Measurements from ENCODE around the gene NCLN.
"Not testable (repeated sequence)": the region's sequence is repeated elsewhere in the genome, so short reads cannot be mapped to it uniquely, and the experiment has no call there.

Gene NCLN

DNA sequence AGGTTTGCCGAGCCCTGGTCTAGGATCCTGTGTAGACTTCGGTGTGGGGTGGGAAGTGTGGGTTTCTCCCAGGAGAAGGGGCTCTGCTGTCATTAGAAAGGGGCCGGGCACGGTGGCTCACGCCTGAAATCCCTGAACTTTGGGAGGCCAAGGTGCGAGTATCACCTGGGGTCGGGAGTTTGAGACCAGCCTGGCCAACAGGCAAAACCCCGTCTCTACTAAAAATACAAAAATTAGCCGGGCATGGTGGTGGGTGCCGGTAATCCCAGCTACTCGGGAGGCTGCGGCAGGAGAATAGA, 6.0 kb downstream of the NCLN start:
- not testable (repeated sequence) for H3K36me3 Mint-ChIP-seq (ENCODE audit: insufficient read depth); H3K27me3 Mint-ChIP-seq; H3K9me3 Mint-ChIP-seq; ATAC-seq (replicated peaks); DNase-seq; H3K4me3 Mint-ChIP-seq; H3K27ac Mint-ChIP-seq
- H3K4me1 Mint-ChIP-seq (ENCODE audit: low read depth in 2 of 2): peaks cover 22 to 26% of the 10 kb centered on the region in 2 donors

DNA sequence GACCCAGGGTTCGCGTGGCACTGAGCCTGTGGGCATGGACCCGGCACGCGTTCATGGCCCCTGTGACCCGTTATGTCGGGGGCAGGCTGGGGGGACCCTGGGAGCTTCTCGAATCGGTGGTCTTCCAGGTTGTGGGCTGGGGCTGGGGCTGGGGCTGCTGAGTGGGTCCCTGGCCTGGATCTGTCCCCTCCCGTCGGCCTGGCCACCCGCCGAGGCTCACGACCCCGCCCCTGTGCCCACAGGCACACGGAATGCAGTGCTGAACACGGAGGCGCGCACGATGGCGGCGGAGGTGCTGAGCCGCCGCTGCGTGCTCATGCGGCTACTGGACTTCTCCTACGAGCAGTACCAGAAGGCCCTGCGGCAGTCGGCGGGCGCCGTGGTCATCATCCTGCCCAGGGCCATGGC, 6.5 kb downstream of the NCLN start:
- ATAC-seq (replicated peaks) (no peak), DNase-seq (no peak)
- no peak overlapping the region for H3K27ac Mint-ChIP-seq
- peaks cover 17 to 21% of the 10 kb centered on the region in 2 donors for H3K4me1 Mint-ChIP-seq (ENCODE audit: low read depth in 2 of 2)
- no peaks in the 10 kb centered on the region for H3K27me3 Mint-ChIP-seq
- no peak overlapping the region for H3K4me3 Mint-ChIP-seq
- H3K36me3 Mint-ChIP-seq (ENCODE audit: insufficient read depth): peaks cover 10% of the 10 kb centered on the region
- no peaks in the 10 kb centered on the region for H3K9me3 Mint-ChIP-seq

DNA sequence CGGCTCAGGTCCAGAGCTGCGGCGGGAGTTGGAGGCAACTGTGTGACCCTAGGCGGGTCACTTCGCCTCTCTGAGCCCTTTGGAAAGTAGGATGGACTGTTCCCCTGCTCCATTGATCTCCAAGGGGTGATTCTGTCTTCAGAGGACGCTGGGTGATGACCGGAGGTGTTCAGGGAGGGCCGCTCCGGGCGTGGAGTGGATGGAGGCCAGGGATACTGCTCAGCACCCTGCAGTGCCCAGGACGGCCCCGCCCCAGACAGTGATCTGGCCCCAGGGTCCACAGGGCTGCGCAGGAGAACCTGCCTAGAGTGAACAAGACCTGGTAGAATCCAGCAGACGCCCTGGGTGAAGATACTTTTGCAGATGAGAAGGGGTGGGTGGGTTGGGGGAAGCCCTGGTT, 7.0 kb downstream of the NCLN start:
- ATAC-seq (replicated peaks): no peak
- Mint-ChIP-seq H3K36me3 (ENCODE audit: insufficient read depth) (peaks cover 10% of the 10 kb centered on the region), H3K9me3 (no peaks in the 10 kb centered on the region), H3K27ac (no peak overlapping the region), H3K4me1 (ENCODE audit: low read depth in 2 of 2) (peaks cover 13 to 16% of the 10 kb centered on the region in 2 donors), H3K27me3 (no peaks in the 10 kb centered on the region), H3K4me3 (no peak overlapping the region)
- DNase-seq: no peak

DNA sequence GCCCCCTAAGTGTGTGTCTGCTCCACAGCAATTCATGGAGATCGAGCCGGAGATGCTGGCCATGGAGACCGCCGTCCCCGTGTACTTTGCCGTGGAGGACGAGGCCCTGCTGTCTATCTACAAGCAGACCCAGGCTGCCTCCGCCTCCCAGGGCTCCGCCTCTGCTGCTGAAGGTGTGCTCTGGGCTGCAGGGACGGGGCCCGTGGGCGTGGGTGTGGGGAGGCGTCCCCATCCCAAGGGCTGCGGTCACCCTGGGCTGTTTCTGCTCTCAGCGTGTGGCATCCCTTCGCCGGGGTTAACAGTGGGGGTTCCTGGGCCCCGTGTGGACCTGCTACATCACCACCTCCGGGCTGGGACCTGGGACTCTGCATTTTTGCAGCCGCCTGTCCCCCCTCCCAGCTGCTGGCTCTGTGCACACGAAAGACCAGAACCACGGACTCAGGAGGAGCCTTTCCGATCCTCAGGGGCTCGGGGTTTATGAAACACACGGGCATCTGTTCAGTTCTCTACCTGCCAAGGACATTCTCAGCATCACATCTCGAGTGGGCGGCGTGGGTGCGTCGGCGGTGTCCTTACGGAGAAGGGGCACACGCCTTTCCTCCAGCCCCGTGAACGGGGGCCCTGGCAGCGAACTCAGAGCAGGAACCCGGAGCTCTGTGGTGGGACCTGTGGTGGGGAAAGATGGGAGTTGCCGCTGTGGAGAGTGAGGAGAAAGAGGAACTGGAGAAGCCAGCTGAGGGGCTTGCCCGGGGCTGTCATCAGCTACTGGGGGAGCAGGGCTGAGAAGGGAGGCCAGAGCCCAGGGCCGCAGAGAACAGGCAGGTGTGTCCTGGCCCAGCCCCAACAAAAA, 7.8 kb downstream of the NCLN start:
- ATAC-seq (replicated peaks) (no peak), DNase-seq (no peak)
- H3K36me3 Mint-ChIP-seq (ENCODE audit: insufficient read depth): peaks cover 7% of the 10 kb centered on the region
- no peaks in the 10 kb centered on the region for H3K9me3 Mint-ChIP-seq
- H3K4me1 Mint-ChIP-seq (ENCODE audit: low read depth in 2 of 2): peaks cover 5 to 10% of the 10 kb centered on the region in 2 donors
- no peak overlapping the region for H3K4me3 Mint-ChIP-seq
- H3K27ac Mint-ChIP-seq: peak overlapping the region in 1 of 2 donors; percentile 78
- no peaks in the 10 kb centered on the region for H3K27me3 Mint-ChIP-seq

DNA sequence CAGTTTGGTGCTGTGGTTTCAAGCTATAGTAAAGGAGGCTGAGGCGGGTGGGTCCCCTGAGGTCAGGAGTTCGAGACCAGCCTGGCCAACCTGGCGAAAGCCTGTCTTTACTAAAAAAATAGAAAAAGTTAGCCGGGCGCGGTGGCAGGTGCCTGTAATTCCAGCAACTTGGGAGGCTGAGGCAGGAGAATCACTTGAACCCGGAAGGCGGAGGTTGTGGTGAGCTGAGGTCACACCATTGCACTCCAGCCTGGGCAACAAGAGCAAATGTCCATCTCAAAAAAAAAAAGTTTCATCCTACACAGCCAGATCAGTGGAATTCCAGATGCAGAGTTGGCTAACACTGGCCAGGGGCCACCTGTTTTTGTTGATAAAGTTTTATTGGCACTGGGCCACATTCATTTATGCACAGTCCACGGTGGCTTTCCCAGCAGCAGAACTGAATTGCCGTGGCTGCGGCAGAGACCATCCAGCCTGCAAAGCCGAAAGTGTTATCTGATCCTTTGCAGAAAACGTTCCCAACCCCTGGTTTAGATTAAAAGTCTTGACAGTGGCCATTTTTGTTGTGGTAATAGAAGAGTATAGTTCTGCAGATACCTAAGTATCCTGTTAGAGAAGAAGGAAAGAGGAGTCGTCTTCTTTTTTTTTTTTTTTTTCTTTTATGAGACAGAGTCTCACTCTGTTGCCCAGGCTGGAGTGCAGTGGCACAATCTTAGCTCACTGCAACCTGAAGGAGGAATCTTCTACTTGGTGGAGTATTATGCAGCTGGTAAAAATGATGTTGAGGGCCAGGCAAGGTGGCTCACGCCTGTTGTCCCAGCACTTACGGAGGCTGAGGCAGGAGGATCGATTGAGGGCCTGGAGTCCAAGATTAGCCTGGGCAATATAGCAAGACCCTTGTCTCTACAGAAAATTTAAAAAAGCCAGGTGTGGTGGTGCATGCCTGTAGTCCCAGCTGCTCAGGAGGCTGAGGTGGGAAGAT, 8.7 kb downstream of the NCLN start:
- H3K27me3 Mint-ChIP-seq: no peaks in the 10 kb centered on the region
- ATAC-seq (replicated peaks) (no peak), DNase-seq (no peak)
- peaks cover 6% of the 10 kb centered on the region for H3K36me3 Mint-ChIP-seq (ENCODE audit: insufficient read depth)
- no peak overlapping the region for H3K4me3 Mint-ChIP-seq
- peak overlapping the region in 1 of 2 donors; percentile 78 for H3K27ac Mint-ChIP-seq
- peaks cover 0 to 2% of the 10 kb centered on the region in 2 donors for H3K4me1 Mint-ChIP-seq (ENCODE audit: low read depth in 2 of 2)
- H3K9me3 Mint-ChIP-seq: no peaks in the 10 kb centered on the region

DNA sequence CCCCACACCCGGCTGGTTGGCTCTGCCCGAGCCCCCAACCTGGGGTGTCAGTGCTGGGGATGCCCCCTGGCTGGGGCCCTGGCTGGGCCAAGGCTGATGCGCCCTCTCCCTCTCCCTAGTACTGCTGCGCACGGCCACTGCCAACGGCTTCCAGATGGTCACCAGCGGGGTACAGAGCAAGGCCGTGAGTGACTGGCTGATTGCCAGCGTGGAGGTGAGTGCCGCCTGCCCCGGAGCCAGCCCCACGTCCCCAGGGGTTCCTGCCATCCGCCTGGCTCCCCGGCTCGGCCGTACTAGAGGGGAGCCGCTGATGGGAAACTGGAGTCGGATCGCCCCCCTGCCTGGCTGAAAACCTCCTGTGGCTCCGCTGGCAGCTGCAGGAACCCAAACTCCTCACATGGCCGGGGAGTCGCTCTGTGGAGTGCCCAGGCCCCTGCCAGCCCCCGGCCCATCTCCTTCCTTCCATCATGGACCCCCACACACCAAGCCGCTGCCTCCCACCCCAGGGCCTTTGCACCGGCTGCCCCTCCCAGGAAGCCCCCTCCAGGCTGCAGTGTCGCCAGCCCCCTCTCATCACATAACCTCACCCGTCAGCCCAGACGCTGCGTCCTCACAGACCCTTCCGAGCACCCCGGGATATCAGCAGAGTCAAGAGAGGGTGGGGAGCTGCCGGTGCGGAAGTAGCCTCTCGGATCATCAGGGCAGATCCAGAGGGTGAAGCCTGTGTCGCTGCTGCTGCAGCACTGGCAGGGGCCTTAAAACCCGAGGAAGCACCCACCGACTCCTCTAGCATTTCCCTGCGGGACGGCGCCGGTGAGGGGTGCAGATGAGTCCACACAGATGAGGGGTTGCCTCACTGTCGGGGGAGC, 10.6 kb downstream of the NCLN start:
- no peaks in the 10 kb centered on the region for H3K4me1 Mint-ChIP-seq (ENCODE audit: low read depth in 2 of 2)
- H3K27me3 Mint-ChIP-seq: no peaks in the 10 kb centered on the region
- DNase-seq (no peak), ATAC-seq (replicated peaks) (no peak)
- H3K27ac Mint-ChIP-seq: no peak overlapping the region
- no peak overlapping the region for H3K4me3 Mint-ChIP-seq
- no peaks in the 10 kb centered on the region for H3K9me3 Mint-ChIP-seq
- peaks cover 10% of the 10 kb centered on the region for H3K36me3 Mint-ChIP-seq (ENCODE audit: insufficient read depth)

DNA sequence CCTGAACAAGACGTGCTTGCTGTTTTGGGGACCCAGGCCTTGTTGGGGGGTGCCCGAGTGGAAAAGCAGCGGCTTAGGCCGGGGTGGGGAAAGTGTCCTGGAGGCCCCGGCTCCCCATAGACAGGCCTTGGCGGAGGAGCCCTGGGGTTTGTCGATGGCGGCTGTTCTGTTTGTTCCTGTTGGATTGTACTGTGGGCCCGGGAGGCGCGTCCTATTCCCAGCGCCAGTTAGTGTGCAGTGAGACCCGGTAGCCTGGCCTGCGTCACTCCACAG, 11.1 kb downstream of the NCLN start:
- no peak for ATAC-seq (replicated peaks)
- H3K9me3 Mint-ChIP-seq: no peaks in the 10 kb centered on the region

DNA sequence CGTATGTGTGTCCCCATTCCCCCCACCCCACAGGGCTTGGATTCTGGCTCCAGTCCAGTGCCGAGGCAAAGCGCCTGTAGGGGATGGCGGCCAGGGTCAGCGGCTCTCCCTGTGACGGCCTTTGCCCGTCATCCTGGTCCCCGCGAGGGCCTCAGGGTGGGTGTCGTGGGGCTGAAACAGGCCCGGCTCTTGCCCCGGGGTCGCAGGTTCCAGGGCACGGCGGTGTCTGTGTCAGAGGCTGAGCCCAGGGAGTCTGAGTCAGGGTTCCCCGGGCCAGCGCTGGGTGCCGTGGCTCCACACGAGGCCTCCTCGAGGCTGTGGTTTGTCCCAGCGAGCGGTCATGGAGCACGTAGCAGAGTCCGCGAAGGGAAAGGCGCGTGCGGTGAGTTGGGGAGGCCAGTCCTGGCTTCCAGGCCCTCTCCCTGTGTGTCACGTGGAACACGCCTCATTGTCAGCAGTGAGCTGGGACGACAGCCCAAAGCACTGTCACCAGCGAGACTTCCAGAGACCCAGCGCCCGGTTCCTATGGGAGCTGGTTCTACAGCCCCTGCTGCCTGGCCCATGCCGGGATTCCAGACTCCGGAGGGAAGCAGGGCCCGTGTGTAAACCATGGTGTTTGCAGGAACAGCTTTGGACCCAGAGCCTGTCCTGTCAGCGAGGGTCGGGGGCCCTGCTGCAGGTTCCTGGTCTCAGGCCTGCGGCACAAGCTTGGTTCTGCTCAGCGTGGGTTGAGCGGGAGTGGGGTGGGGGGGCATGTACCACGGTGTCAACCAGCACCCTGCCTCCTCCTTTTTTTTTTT, 13.4 kb downstream of the NCLN start:
- DNase-seq (no peak), ATAC-seq (replicated peaks) (no peak)
- Mint-ChIP-seq H3K9me3 (no peaks in the 10 kb centered on the region), H3K27me3 (no peaks in the 10 kb centered on the region), H3K27ac (no peak overlapping the region), H3K36me3 (ENCODE audit: insufficient read depth) (peaks cover 8% of the 10 kb centered on the region), H3K4me1 (ENCODE audit: low read depth in 2 of 2) (no peaks in the 10 kb centered on the region), H3K4me3 (no peak overlapping the region)

More for the DNA sequence above, 11.1 kb downstream of the NCLN start:
- H3K27me3 Mint-ChIP-seq: no peaks in the 10 kb centered on the region
- DNase-seq: no peak
- H3K36me3 Mint-ChIP-seq (ENCODE audit: insufficient read depth): peaks cover 10% of the 10 kb centered on the region
- H3K27ac Mint-ChIP-seq: no peak overlapping the region
- no peak overlapping the region for H3K4me3 Mint-ChIP-seq
- H3K4me1 Mint-ChIP-seq (ENCODE audit: low read depth in 2 of 2): no peaks in the 10 kb centered on the region

DNA sequence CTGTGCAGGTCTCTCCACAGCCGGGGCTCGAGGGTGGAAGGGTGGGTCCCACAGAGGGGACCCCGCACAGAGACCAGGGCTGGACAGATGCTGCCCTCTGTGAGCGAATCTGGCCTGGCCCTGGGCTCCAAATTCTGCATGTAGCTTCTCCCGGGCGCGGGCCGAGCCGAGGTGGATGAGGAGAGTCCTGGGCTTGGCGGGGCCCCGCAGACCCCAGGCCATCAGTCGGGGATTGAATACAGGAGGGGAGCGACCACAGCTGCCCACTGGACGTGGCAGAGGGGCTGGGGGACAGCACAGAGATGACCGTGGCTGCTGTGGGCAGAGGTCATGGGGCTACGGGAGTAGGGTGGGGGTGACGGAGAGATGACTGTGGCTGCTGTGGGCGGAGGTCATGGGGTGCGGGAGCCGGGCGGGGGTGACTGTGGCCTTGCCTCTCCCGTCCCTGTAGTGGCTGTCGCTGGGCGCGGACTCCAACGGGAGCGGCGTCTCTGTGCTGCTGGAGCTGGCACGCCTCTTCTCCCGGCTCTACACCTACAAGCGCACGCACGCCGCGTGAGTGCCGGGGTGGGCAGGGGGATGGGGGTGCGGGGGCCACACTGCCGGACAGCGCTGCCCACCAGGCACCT, 15.5 kb downstream of the NCLN start:
- Mint-ChIP-seq H3K36me3 (ENCODE audit: insufficient read depth) (peaks cover 4% of the 10 kb centered on the region), H3K27ac (no peak overlapping the region), H3K9me3 (no peaks in the 10 kb centered on the region), H3K4me1 (ENCODE audit: low read depth in 2 of 2) (no peaks in the 10 kb centered on the region), H3K4me3 (no peak overlapping the region), H3K27me3 (no peaks in the 10 kb centered on the region)
- DNase-seq (no peak), ATAC-seq (replicated peaks) (no peak)

DNA sequence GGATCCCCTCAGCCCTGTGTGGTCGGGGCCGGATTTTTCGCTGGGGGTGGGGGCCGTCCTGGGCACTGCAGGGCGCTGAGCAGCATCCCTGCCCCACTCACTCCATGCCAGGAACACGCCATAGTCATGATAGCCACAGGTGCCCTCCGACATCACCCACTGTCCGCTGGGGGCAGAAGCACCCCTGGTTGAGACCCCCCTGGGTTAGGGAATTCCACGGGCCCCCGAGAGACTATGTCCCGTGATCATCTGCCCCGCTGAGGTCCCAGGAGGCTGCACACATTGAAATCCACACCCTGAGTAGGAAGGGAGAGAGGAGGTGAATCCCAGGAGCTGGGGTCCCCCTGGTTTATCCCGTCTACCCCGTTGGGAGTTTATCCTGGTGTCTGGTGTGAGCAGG, 16.2 kb downstream of the NCLN start:
- ATAC-seq (replicated peaks): no peak
- Mint-ChIP-seq H3K36me3 (ENCODE audit: insufficient read depth) (peaks cover 10% of the 10 kb centered on the region), H3K4me1 (ENCODE audit: low read depth in 2 of 2) (no peaks in the 10 kb centered on the region), H3K9me3 (no peaks in the 10 kb centered on the region), H3K4me3 (no peak overlapping the region), H3K27me3 (no peaks in the 10 kb centered on the region), H3K27ac (no peak overlapping the region)
- DNase-seq: no peak

DNA sequence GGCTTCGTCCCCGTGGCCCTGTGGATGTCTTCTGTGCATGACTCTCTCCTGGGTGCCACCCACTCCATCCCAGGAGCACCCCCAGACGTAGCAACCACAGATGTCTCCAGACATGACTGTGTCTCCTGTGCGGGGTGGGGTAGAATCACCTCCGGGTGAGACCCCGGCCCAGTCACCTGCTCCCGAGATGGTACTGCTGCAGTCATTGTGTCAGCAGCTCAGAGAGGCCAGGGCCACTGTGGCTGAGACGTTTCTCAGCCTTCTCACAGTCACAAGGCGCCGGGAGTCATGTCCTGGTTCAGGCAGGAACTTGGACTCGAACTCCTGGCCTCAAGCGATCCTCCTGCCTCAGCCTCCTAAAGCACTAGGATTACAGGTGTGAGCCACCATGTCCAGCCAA, 16.6 kb downstream of the NCLN start:
- no peak for DNase-seq
- Mint-ChIP-seq H3K9me3 (no peaks in the 10 kb centered on the region), H3K4me1 (ENCODE audit: low read depth in 2 of 2) (no peaks in the 10 kb centered on the region), H3K36me3 (ENCODE audit: insufficient read depth) (peaks cover 11% of the 10 kb centered on the region), H3K27me3 (no peaks in the 10 kb centered on the region), H3K4me3 (no peak overlapping the region), H3K27ac (peak overlapping the region in 1 of 2 donors; percentile 69)
- ATAC-seq (replicated peaks): no peak

DNA sequence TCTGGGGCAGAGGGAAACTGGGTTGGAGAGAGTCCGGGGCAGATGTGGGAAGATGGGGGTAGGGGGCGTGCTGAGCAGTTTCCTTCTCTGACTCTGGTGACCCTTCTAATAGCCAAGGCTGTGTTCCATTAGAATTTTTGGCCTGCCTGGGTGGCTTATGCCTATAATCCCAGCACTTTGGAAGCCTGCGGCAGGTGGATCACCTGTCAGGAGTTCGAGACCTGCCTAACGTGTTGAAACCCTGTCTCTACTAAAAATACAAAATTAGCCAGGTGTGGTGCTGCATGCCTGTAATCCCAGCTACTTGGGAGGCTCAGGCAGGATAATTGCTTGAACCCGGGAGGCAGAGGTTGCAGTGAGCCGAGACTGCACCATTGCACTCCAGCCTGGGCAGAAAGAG, 17.2 kb downstream of the NCLN start:
- Mint-ChIP-seq H3K27ac (peak overlapping the region in 1 of 2 donors; percentile 69), H3K36me3 (ENCODE audit: insufficient read depth) (peaks cover 11% of the 10 kb centered on the region)
- not testable (repeated sequence) for H3K4me3 Mint-ChIP-seq; H3K4me1 Mint-ChIP-seq (ENCODE audit: low read depth in 2 of 2); H3K27me3 Mint-ChIP-seq; H3K9me3 Mint-ChIP-seq; DNase-seq; ATAC-seq (replicated peaks)

Data from effector memory CD8-positive, alpha-beta T cell (primary cell).